GM21360 (cell line): ENCODE data around the gene CCDC182.

Source experiments
- ATAC-seq: cut with Tn5 transposase; IDR thresholded peaks from one replicate; pipeline ENCODE4 v1.9.1; 2021; ENCODE audit warnings: mild to moderate bottlenecking, moderate library complexity; ENCODE audit not compliant: unreplicated experiment

The CCDC182 gene

DNA sequence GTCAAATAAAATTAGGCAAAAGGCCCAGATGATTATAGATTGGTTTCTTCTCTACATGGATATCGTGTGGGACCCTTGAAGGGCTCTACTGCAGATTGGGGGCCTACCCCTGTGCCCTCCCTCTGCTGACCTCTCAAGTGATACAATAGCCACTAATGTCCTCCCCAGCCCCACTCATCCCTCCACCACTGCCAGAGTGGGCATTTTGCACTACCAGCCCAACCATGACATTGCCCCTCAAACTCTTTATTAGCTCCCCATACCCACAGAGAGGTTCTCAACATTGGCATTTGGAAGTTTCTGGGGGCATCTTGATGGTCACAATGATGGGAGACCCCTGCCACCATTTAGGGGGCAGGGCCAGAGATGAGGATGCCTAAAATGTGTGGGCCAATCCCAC, 41.8 kb downstream of the CCDC182 start:
- ATAC-seq = no peak

DNA sequence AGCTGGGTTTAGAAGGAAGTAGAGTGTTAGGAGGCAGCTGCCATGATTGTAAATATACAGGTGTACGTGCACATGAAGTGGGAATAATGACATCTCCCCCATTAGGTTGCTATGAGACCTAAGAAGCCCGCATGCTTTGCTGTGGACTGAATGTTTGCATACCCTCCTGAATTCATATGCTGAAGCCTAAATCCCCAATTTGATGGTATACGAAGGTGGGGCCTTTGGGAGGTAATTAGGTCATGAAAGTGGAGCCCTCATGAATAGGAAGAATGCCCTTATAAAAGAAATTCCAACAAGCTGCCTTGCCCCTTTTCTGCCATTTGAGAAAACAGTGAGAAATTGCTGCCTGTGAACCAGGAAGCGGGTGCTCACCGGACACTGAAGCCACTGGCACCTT, 44.0 kb downstream of the CCDC182 start:
- no peak for ATAC-seq

GRCh38 chr17:57699751-57700219, 45.3 kb downstream of the CCDC182 start:
- no peak for ATAC-seq

DNA sequence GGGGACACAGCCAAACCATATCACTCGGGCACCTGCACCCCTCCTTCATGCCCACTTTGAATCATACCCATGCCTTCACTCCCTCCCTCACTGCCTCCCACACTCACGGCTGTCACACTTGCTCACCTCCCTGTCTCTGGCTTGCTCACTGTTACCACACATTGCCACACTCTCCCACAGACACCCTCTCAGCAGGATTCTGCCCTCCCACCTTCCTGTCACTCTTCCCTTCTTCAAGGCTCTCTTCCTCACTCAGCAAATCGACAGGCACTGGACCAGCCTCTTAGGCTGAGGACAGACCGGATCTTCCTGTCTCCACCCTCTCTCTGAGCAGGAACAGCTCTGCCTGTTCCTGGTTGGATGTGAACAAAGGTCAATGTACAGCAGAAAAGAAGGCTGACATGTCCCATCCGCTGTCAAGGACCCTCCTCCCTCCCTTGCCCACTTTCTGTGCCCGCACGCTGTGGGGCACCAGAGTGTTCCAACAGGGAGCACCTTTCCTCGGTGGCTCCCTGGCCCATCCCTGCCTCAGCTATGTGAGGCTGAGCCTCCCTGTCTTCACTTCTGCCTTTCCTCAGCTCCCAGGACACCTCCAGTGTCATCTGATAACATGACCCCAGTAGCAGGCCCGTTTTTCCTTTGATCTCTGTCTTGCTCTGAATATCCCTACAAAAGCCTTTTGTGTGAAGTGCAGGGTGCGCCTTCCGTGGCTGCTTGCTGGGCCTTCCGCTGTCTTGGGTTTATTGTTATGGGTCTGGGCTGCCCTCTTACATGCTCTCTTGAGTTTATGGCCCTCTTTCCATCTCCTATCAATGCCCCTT, 47.0 kb downstream of the CCDC182 start:
- no peak for ATAC-seq

DNA sequence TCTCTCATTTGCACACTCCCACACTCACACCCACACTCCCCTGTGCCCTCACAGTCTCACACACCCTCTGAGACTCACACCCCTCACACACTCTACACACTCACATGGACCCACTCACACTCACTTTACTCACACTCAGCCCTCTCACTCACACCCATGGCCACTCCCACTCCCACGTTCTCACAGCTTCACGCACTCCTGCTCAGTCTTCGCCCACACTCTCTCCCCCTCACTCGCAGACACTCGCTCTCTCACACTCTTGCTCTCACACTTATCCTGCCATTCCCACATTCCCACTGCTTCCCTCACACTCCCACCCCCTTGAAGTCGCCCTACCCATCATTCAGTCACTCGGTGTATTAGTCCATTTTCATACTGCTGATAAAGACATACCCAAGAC, 47.9 kb downstream of the CCDC182 start:
- no peak for ATAC-seq

DNA sequence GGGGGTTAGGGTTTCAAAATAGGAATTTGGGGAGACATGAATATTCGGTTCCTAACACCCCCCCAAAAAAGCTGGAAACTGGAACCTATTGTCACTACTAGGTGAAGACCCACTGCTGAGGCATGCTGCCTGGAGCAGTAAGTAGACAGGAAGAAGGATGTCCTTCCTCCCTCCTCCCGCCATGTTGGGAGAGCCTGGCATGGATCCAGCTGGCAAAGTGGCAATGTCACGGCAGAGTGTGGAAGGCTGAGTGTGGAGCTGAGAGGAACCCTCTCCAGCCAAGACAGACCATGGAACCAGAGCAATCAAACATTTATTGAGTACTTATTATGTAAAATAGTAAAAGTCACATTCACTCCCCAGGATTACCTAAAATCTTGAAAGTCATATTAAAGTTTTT, 49.0 kb downstream of the CCDC182 start:
- ATAC-seq = no peak
